IMR-90 (cell line): Measurements from ENCODE around the gene THRB. TPM values are rescaled to one million over a fixed set of nuclear protein-coding genes. Genes with fewer than 3 reads are reported as not detected.

Experiments
- ATAC-seq: fragments of 200-7000 bp; cut with Tn5 transposase; 2 replicates; pipeline ENCODE4 v1.9.1; 2020; ENCODE audit warnings: low read depth, mild to moderate bottlenecking, moderate library complexity
- BruUV-seq: library from RNA; stranded (reverse); fragments of 400-500 nt; replicated peaks from 2 replicates; lab custom pipeline; 2021; lab: Mats Ljungman, UMichigan
- CTCF ChIA-PET: fragments of 300-600 bp; formaldehyde crosslinking; extraction: SDS; loops from one replicate; lab custom pipeline; 2021; ENCODE audit warnings: antibody characterized with exemption; lab: Yijun Ruan, JAX
- POLR2A ChIA-PET: fragments of 300-600 bp; sonication (Branson Sonifier 250); formaldehyde crosslinking; loops from one replicate; lab custom pipeline; 2022; ENCODE audit warnings: antibody characterized with exemption; ENCODE audit not compliant: unreplicated experiment; lab: Charles Lee
- DNase-seq: peaks from one replicate; pipeline ENCODE4 v3.0.0; 2013
- H2AFZ ChIP-seq: replicated peaks from 2 replicates; pipeline ENCODE3; 2013; ENCODE audit warnings: low read length, mild to moderate bottlenecking; ENCODE audit not compliant: poor library complexity
- H2AK5ac ChIP-seq: 2 replicates; pipeline ENCODE4 v1.6.1; 2013; ENCODE audit warnings: low read depth, low read length, inconsistent platforms
- H2AK9ac ChIP-seq: replicated peaks from 2 replicates; pipeline ENCODE3; 2013; ENCODE audit warnings: mild to moderate bottlenecking, low read depth, low read length, moderate library complexity; ENCODE audit not compliant: poor library complexity
- H2BK120ac ChIP-seq: 2 replicates; pipeline ENCODE4 v1.6.1; 2013; ENCODE audit warnings: low read depth, low read length, inconsistent platforms
- H2BK15ac ChIP-seq: 3 replicates; pipeline ENCODE4 v1.6.1; 2013; ENCODE audit warnings: low read depth, low read length, inconsistent platforms
- H2BK20ac ChIP-seq: 2 replicates; pipeline ENCODE4 v1.6.1; 2013; ENCODE audit warnings: low read depth, mild to moderate bottlenecking, inconsistent platforms, low read length, moderate library complexity
- H2BK5ac ChIP-seq: 2 replicates; pipeline ENCODE4 v1.6.1; 2013; ENCODE audit warnings: mild to moderate bottlenecking, low read depth, low read length, inconsistent platforms; ENCODE audit not compliant: poor library complexity, severe bottlenecking
- H3K14ac ChIP-seq: replicated peaks from 2 replicates; pipeline ENCODE4 v1.6.1; 2013; ENCODE audit warnings: low read depth, low read length, inconsistent platforms
- H3K18ac ChIP-seq: 2 replicates; pipeline ENCODE4 v1.6.1; 2013; ENCODE audit warnings: low read depth, low read length, control low read depth
- H3K23ac ChIP-seq: 2 replicates; pipeline ENCODE4 v1.6.1; 2013; ENCODE audit warnings: low read depth, low read length, inconsistent platforms
- H3K27ac ChIP-seq: 2 replicates; pipeline ENCODE4 v1.5.1; 2013; ENCODE audit warnings: mild to moderate bottlenecking, control low read depth, low read length; ENCODE audit not compliant: insufficient read depth
- H3K27me3 ChIP-seq: 2 replicates; pipeline ENCODE4 v1.6.1; 2013; ENCODE audit warnings: low read length; ENCODE audit not compliant: control insufficient read depth, insufficient read depth
- H3K36me3 ChIP-seq: 2 replicates; pipeline ENCODE4 v1.6.1; 2013; ENCODE audit warnings: low read length, mixed read lengths; ENCODE audit not compliant: control insufficient read depth, insufficient read depth
- H3K4ac ChIP-seq: 2 replicates; pipeline ENCODE4 v1.6.1; 2013; ENCODE audit warnings: low read depth, low read length, inconsistent platforms
- H3K4me1 ChIP-seq: 2 replicates; pipeline ENCODE4 v1.6.1; 2013; ENCODE audit warnings: low read length, mixed read lengths; ENCODE audit not compliant: control insufficient read depth, insufficient read depth
- H3K4me2 ChIP-seq: 2 replicates; pipeline ENCODE4 v1.6.1; 2013; ENCODE audit warnings: low read depth, mild to moderate bottlenecking, control low read depth, low read length, moderate library complexity
- H3K4me3 ChIP-seq: 2 replicates; pipeline ENCODE4 v1.5.1; 2013; ENCODE audit warnings: low read depth, mild to moderate bottlenecking, control low read depth, low read length, moderate library complexity; ENCODE audit not compliant: insufficient read depth
- H3K56ac ChIP-seq: 2 replicates; pipeline ENCODE4 v1.6.1; 2013; ENCODE audit warnings: low read length, inconsistent platforms; ENCODE audit not compliant: insufficient read depth; ENCODE audit errors: extremely low read depth
- H3K79me1 ChIP-seq, 2 experiments: 2 replicates each; pipeline ENCODE4 v1.6.1; 2013; ENCODE audit warnings: low read length in 2 of 2, inconsistent platforms in 1 of 2, low read depth in 1 of 2
- H3K9ac ChIP-seq: 2 replicates; pipeline ENCODE4 v1.6.1; 2013; ENCODE audit warnings: low read depth, low read length, control low read depth
- H3K9me1 ChIP-seq: 2 replicates; pipeline ENCODE4 v1.6.1; 2013; ENCODE audit warnings: low read length, inconsistent platforms; ENCODE audit not compliant: insufficient read depth
- H3K9me3 ChIP-seq: 2 replicates; pipeline ENCODE4 v1.6.1; 2013; ENCODE audit warnings: low read length; ENCODE audit not compliant: control insufficient read depth, insufficient read depth
- H4K20me1 ChIP-seq: 2 replicates; pipeline ENCODE4 v1.6.1; 2013; ENCODE audit warnings: low read length, inconsistent platforms; ENCODE audit not compliant: insufficient read depth
- H4K5ac ChIP-seq: 2 replicates; pipeline ENCODE4 v1.6.1; 2013; ENCODE audit warnings: mild to moderate bottlenecking, low read depth, low read length, control low read depth
- H4K8ac ChIP-seq, 2 experiments: 2 replicates each; pipeline ENCODE4 v1.6.1; 2013; ENCODE audit warnings: low read depth in 2 of 2, low read length in 2 of 2, control low read depth in 1 of 2, inconsistent platforms in 1 of 2
- H4K91ac ChIP-seq: 2 replicates; pipeline ENCODE4 v1.6.1; 2013; ENCODE audit warnings: low read depth, low read length, inconsistent platforms; ENCODE audit not compliant: insufficient read depth
- CHD1 ChIP-seq: IDR thresholded peaks from 2 replicates; pipeline ENCODE4 v1.6.1; 2012; ENCODE audit warnings: low read depth, low read length, improper control_type of control experiment
- FOS ChIP-seq: fragments of 150-350 bp; IDR thresholded peaks from 2 replicates; pipeline ENCODE4 v1.6.1; 2016; ENCODE audit warnings: low read depth, low read length
- MAFK ChIP-seq: IDR thresholded peaks from 2 replicates; pipeline ENCODE4 v1.6.1; 2012; ENCODE audit warnings: low read depth, low read length, improper control_type of control experiment
- MXI1 ChIP-seq: IDR thresholded peaks from 2 replicates; pipeline ENCODE4 v1.6.1; 2012; ENCODE audit warnings: low read depth, mild to moderate bottlenecking, low read length, moderate library complexity, borderline replicate concordance
- WGBS, 2 experiments: methylation state at CpG; one replicate each; pipeline versions ENCODE4 v1.1.5 to v1.1.7; 2013; ENCODE audit warnings: missing lambda C conversion rate in 2 of 2; ENCODE audit not compliant: insufficient read length in 1 of 2; ENCODE audit errors: extremely low coverage in 2 of 2; 5-methylcytosine and 5-hydroxymethylcytosine counted together
- dilution Hi-C: fragments of 300-500 bp; cut with HindIII; formaldehyde crosslinking; loops from one replicate; pipeline ENCODE4 v1.14.3; 2018; ENCODE audit warnings: low sequenced_read_pairs; ENCODE audit not compliant: unreplicated experiment
- in situ Hi-C: fragments of 300-500 bp; cut with MboI; formaldehyde crosslinking; loops from 3 replicates; pipeline ENCODE4 v1.14.3; 2019; ENCODE audit warnings: low sequenced_read_pairs, inconsistent platforms, mixed read lengths
- intact Hi-C: fragments of 100-400 bp; cut with micrococcal nuclease; formaldehyde crosslinking; loops from 2 replicates; pipeline ENCODE4 v1.10.0; 2022
- polyA plus RNA-seq, 3 experiments: library from polyadenylated mRNA; depleted of rRNA; stranded (reverse); fragments of >200 nt; gene quantifications; 2 replicates each; pipeline ENCODE4 v1.2.3, GENCODE V29; 2012; ENCODE audit warnings: low replicate concordance in 1 of 3
- total RNA-seq: library from RNA; depleted of rRNA; stranded (reverse); fragments of >200 nt; gene quantifications from 2 replicates; pipeline ENCODE4 v1.2.3, GENCODE V29; 2012

The THRB gene
- total and polyA plus RNA-seq, 2 of the 4 experiments (the other 2 are of a cell fraction) = under 0.01 TPM; not detected in 1

DNA sequence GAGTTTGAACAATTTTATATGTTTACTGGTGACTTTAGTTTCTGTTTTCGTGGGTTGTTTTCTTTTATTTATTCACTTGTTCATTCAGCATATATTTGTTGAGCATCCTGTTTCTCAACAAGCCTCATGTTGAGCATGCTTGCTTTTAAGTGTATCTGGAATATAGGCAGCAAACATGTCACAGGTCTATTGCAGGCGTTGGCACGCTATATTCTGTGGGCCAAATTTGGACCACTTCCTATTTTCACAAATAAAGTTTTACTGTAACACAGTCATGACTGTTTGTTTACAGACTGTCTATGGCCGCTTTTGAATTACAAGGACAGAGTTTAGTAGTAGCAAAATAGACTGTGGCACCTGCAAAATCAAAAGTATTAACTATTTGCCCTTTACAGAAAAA is 89.6 kb downstream of the THRB start:
- Histone ChIP-seq H3K9ac (no peak overlapping the region), H2BK15ac (no peak overlapping the region), H3K56ac (no peak overlapping the region), H3K36me3 (no peaks in the 10 kb centered on the region), H3K27ac (no peak overlapping the region), H4K5ac (no peak overlapping the region), H2BK20ac (no peak overlapping the region), H3K14ac (no peak overlapping the region), H4K20me1 (no peaks in the 10 kb centered on the region), H4K8ac (no peak overlapping the region), H3K27me3 (no peaks in the 10 kb centered on the region), H2BK5ac (no peak overlapping the region), H2AFZ (no peak overlapping the region), H2AK5ac (no peak overlapping the region), H3K4me3 (no peak overlapping the region), H3K4me1 (no peaks in the 10 kb centered on the region), H2BK120ac (no peak overlapping the region), H3K9me1 (no peaks in the 10 kb centered on the region), H2AK9ac (no peak overlapping the region), H4K91ac (no peak overlapping the region), H3K18ac (no peak overlapping the region), H3K4me2 (no peak overlapping the region), H3K23ac (no peak overlapping the region), H3K9me3 (no peaks in the 10 kb centered on the region), H3K4ac (no peak overlapping the region), H3K79me1 (no peaks in the 10 kb centered on the region)
- ATAC-seq (no peak), DNase-seq (no peak)
- CTCF ChIA-PET = no interaction called here
- dilution Hi-C loops = no loop called here
- TF ChIP-seq CHD1 = no peak
- TF ChIP-seq FOS = no peak
- TF ChIP-seq MXI1 = no peak
- TF ChIP-seq MAFK = no peak
- BruUV-seq = no TSS peak
- in situ Hi-C loops = no loop called here
- intact Hi-C loops = no loop called here
- POLR2A ChIA-PET = no interaction called here
- no CpG with 5 or more reads among the region's 4 CpGs for WGBS, 2 experiments
